Sigmoid colon (tissue), 4 donors: ENCODE results near the gene TMPRSS6.

Experiments
- EP300 ChIP-seq, 4 donors: sonication (generic); formaldehyde crosslinking; IDR thresholded peaks; one replicate each; pipeline ENCODE4 v1.6.1; 2017; ENCODE audit warnings: antibody characterized with exemption in 4 of 4
- POLR2A ChIP-seq, 2 donors: fragments of 450-650 bp; IDR thresholded peaks; one replicate each; pipeline ENCODE4 v1.6.1; 2016; ENCODE audit warnings: antibody characterized with exemption in 2 of 2, mild to moderate bottlenecking in 2 of 2, moderate library complexity in 2 of 2
- POLR2AphosphoS5 ChIP-seq, 4 donors: sonication (generic); formaldehyde crosslinking; IDR thresholded peaks; one replicate each; pipeline ENCODE4 v1.6.1; 2017; ENCODE audit warnings: antibody characterized with exemption in 4 of 4
- TF ChIP-seq, protein P1 (sequence below), 4 experiments: fragments of 450-650 bp in 3 of 4; fragments of 200-600 bp in 1 of 4; IDR thresholded peaks; one replicate each; pipeline ENCODE4 v1.5.1; 2016 to 2019; ENCODE audit warnings: antibody characterized with exemption in 4 of 4, mild to moderate bottlenecking in 3 of 4, moderate library complexity in 2 of 4

DNA sequence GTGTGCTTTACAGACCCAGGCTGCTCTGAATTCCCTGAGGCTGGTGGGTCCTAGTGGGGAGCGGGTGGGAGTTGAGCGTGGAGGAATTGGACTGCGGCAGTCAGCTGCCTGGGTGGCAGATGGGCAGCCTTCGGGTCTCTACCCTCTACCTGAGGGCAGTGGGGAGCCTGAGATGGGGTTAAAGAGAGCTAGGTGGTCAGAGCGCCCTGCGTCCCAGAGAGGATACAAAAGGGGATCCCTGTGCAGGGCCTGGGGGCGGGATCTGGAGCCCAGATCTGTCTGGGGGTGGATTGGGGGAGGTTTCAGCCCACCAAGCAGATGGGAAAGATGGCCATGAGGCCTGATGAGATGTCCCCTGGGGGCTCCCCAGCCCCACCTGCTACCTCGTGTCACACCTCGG lies 39.8 kb downstream of the TMPRSS6 start:
- TF ChIP-seq, protein P1, sequence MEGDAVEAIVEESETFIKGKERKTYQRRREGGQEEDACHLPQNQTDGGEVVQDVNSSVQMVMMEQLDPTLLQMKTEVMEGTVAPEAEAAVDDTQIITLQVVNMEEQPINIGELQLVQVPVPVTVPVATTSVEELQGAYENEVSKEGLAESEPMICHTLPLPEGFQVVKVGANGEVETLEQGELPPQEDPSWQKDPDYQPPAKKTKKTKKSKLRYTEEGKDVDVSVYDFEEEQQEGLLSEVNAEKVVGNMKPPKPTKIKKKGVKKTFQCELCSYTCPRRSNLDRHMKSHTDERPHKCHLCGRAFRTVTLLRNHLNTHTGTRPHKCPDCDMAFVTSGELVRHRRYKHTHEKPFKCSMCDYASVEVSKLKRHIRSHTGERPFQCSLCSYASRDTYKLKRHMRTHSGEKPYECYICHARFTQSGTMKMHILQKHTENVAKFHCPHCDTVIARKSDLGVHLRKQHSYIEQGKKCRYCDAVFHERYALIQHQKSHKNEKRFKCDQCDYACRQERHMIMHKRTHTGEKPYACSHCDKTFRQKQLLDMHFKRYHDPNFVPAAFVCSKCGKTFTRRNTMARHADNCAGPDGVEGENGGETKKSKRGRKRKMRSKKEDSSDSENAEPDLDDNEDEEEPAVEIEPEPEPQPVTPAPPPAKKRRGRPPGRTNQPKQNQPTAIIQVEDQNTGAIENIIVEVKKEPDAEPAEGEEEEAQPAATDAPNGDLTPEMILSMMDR (IDR thresholded peaks at IDR 0.05), result no peak
- TF ChIP-seq EP300 (IDR thresholded peaks at IDR 0.05), result no peak
- TF ChIP-seq POLR2A (IDR thresholded peaks at IDR 0.05), result no peak
- TF ChIP-seq POLR2AphosphoS5 (IDR thresholded peaks at IDR 0.05), result no peak
